RWPE2 (cell line): Measurements from ENCODE around the gene LCN6.

Experiments
- ATAC-seq: fragments of 200-7000 bp; cut with Tn5 transposase; 3 replicates; pipeline ENCODE4 v1.9.1; 2021; ENCODE audit warnings: low read depth
- DNase-seq: peaks from one replicate; pipeline ENCODE4 v3.0.0-alpha.2; 2020; ENCODE audit warnings: low spot score
- H3K27ac ChIP-seq: fragments of 450-650 bp; 2 replicates; pipeline ENCODE4 v1.5.1; 2017; ENCODE audit warnings: mild to moderate bottlenecking; ENCODE audit not compliant: poor library complexity, severe bottlenecking
- H3K27me3 ChIP-seq: fragments of 250-450 bp; sonication (Bioruptor Pico); 2 replicates; pipeline ENCODE4 v1.5.1; 2021; ENCODE audit warnings: mild to moderate bottlenecking, moderate library complexity; ENCODE audit not compliant: insufficient read depth, poor library complexity, severe bottlenecking
- H3K36me3 ChIP-seq: fragments of 250-450 bp; sonication (Bioruptor Pico); 2 replicates; pipeline ENCODE4 v1.5.1; 2020; ENCODE audit warnings: low read depth, mild to moderate bottlenecking, moderate library complexity
- H3K4me1 ChIP-seq: fragments of 250-450 bp; sonication (Bioruptor Pico); 2 replicates; pipeline ENCODE4 v1.5.1; 2021; ENCODE audit warnings: mild to moderate bottlenecking, moderate library complexity; ENCODE audit not compliant: insufficient read depth, poor library complexity, severe bottlenecking
- H3K4me3 ChIP-seq: fragments of 250-450 bp; sonication (Bioruptor Pico); 2 replicates; pipeline ENCODE4 v1.5.1; 2021; ENCODE audit warnings: mild to moderate bottlenecking, moderate library complexity; ENCODE audit not compliant: severe bottlenecking
- H3K9me3 ChIP-seq: fragments of 250-450 bp; sonication (Bioruptor Pico); 2 replicates; pipeline ENCODE4 v1.5.1; 2021; ENCODE audit warnings: mild to moderate bottlenecking, moderate library complexity; ENCODE audit not compliant: severe bottlenecking
- TF ChIP-seq, protein P1 (sequence below): fragments of 450-650 bp; IDR thresholded peaks from one replicate; pipeline ENCODE4 v1.5.1; 2017; ENCODE audit warnings: mild to moderate bottlenecking, moderate library complexity; ENCODE audit not compliant: poor library complexity, severe bottlenecking

LCN6 gene

DNA sequence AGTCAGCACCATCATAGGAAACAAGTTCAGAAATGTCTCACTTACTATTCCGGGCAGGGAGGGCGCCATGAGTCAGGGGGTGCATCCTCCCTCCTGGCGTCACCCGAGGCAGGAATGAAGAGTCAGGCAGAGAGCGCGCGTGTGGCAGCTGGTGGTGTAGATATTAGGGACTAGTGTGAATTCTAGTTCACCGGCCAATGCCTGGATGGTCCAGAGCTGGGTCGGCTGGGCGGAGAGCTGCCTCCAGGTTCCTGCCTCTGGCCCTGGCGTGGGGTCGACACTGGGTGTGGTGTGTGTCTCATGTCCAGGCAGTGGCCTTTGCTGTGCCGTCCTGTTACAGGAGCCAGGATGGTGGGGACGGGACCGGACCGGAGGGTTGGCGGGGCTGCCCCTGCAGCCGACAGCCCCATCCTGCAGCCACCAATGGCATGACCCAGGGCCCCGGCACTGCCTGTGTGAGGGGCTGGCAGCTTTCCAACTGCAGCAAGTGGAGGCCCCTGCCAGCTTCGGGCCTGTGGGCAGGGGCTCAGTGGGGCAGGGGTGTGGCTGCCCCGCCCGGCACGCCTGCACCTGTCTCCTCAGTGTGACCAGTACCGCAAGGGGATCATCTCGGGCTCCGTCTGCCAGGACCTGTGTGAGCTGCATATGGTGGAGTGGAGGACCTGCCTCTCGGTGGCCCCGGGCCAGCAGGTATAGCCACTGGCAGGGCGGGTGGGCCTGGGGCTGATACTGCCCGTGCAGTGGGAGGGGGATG lies 26.8 kb downstream of the LCN6 start:
- DNase-seq = no peak

DNA sequence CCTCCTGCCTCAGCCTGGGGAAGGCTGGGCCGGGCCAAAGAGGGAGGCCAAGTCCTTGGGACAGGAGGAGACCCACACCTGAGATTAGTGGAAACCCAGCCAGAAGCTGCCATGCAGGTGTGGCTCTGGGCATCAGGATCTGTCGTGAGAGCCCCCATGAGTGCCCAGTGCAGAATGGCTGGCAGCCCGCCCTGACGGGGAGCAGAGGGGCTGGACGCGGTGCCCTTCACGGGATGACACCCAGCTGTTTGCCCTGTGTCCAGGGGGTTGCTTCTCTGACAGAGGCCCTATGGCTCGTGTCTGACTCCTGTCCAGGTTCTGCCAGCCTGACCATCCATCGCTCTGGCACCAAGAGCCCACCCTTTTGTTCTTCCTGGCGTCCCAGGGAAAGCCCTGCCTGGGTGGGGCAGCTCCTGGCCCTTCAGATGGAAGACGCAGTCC lies 27.4 kb downstream of the LCN6 start:
- no peaks in the 10 kb centered on the region for H3K9me3 ChIP-seq
- H3K27me3 ChIP-seq = no peaks in the 10 kb centered on the region
- no peak overlapping the region for H3K4me3 ChIP-seq
- TF ChIP-seq, protein P1, sequence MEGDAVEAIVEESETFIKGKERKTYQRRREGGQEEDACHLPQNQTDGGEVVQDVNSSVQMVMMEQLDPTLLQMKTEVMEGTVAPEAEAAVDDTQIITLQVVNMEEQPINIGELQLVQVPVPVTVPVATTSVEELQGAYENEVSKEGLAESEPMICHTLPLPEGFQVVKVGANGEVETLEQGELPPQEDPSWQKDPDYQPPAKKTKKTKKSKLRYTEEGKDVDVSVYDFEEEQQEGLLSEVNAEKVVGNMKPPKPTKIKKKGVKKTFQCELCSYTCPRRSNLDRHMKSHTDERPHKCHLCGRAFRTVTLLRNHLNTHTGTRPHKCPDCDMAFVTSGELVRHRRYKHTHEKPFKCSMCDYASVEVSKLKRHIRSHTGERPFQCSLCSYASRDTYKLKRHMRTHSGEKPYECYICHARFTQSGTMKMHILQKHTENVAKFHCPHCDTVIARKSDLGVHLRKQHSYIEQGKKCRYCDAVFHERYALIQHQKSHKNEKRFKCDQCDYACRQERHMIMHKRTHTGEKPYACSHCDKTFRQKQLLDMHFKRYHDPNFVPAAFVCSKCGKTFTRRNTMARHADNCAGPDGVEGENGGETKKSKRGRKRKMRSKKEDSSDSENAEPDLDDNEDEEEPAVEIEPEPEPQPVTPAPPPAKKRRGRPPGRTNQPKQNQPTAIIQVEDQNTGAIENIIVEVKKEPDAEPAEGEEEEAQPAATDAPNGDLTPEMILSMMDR = no peak
- H3K36me3 ChIP-seq = peaks cover 34% of the 10 kb centered on the region
- DNase-seq = no peak
- peak overlapping the region; percentile 33 for H3K27ac ChIP-seq
- peaks cover 21% of the 10 kb centered on the region for H3K4me1 ChIP-seq
- ATAC-seq = no peak

More for the DNA sequence above, 26.8 kb downstream of the LCN6 start:
- peak; percentile 72 for ATAC-seq
- Histone ChIP-seq H3K27ac (peak overlapping the region; percentile 33), H3K4me1 (peaks cover 24% of the 10 kb centered on the region), H3K27me3 (no peaks in the 10 kb centered on the region), H3K9me3 (no peaks in the 10 kb centered on the region), H3K36me3 (peaks cover 40% of the 10 kb centered on the region), H3K4me3 (no peak overlapping the region)
- TF ChIP-seq, protein P1 = no peak

DNA sequence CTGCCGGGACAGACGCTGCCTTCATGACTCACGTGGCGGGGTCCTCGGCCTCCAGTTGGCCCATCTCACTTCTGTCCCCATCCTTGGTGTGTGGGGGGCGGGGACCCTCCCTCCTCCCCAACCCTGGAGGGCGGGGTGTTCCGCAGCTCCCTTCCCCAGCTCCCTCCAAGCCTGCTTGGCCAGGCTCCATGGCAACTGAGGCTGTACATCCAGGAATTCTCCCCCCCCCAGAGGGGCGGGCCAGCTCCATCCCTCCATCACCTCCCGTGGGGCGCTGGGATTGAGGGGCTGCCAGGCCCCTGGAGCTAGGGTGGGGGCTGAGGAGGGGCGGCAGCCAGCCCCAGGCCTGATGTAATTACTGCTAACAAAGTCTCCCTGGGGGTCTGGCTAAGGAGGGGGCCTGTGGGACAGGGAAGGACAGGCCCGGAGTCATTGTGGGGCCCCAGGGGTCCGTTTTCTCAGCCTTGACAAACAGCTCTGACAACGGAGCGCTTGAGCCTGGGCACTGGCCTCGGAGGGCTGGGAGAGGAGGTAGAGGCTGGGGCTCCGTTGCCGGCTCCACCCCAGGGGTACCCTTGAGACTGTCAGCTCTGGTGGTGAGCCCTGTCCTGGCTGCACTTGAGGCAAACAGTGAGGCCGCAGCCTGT lies 28.0 kb downstream of the LCN6 start:
- Histone ChIP-seq H3K36me3 (peaks cover 29% of the 10 kb centered on the region), H3K4me3 (no peak overlapping the region), H3K4me1 (peaks cover 16% of the 10 kb centered on the region), H3K27ac (peak overlapping the region; percentile 33), H3K9me3 (no peaks in the 10 kb centered on the region), H3K27me3 (no peaks in the 10 kb centered on the region)
- TF ChIP-seq, protein P1 = no peak
- ATAC-seq (no peak), DNase-seq (no peak)

DNA sequence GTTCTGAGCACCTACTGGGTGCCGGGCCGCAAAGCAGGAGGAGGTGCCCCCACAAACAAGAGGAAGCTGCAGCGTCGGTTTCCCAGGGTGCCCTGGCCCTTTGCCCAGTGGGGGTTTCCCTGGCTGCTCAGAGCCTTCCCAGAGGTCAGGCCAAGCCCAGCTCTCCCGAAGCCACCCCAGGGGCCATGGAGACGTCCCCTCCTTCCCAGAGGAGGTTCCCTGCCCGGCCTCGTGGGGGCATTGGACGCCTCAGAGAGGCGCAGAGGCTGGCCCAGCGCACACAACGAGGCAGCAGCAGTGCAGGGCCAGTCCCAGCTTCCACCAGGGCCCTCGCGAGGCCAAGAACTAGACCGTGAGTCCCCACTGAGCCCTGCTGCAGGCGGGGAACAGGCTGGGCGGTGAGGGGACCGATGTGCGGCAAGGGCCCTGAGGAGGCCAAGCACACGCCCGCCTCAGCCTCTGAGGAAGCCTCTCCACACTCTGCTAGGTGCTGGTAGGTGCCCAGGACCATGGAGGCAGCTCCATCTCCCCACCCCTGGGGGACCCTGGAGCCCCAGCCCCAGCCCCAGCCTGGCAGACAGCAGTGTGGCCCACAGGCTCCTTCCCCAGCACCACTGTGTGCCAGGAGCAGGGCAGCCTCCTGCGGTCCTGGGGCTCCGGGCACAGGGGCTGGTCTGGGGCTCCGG lies 29.0 kb downstream of the LCN6 start:
- Histone ChIP-seq H3K36me3 (peaks cover 18% of the 10 kb centered on the region), H3K27me3 (no peaks in the 10 kb centered on the region), H3K4me1 (peaks cover 16% of the 10 kb centered on the region), H3K4me3 (no peak overlapping the region), H3K27ac (no peak overlapping the region), H3K9me3 (no peaks in the 10 kb centered on the region)
- DNase-seq = no peak
- no peak for ATAC-seq
- TF ChIP-seq, protein P1 = no peak
